PC-3 (cell line): Measurements from ENCODE around the gene ZRANB2.

Experiments used
- CTCF ChIP-seq: fragments of 300-600 bp; sonication (generic); conservative IDR thresholded peaks from 2 replicates; pipeline ENCODE4 v1.5.1; 2017; ENCODE audit warnings: antibody characterized with exemption, low read depth, mild to moderate bottlenecking, low read length
- EZH2 ChIP-seq: fragments of 300-600 bp; sonication (generic); IDR thresholded peaks from one replicate; pipeline ENCODE4 v1.6.1; 2017; ENCODE audit warnings: antibody characterized with exemption, mild to moderate bottlenecking, low read length; ENCODE audit not compliant: unreplicated experiment

- TF ChIP-seq EZH2 (no peak), CTCF (no peak)
Observed at GRCh38 chr1:71026093-71026492, 54.7 kb downstream of the ZRANB2 start.
